ENCODE results near the gene DMD. TPM values are rescaled to one million over a fixed set of nuclear protein-coding genes. Genes with fewer than 3 reads are reported as not detected.

The DMD gene
- total RNA-seq, 1 experiment from 2014 or later, result 2.2 TPM

- no peaks in the 10 kb centered on the region for H3K36me3 ChIP-seq (ENCODE audit: control insufficient read depth, insufficient read depth, low read length)
- ChIA-PET POLR2A (no interaction called here), CTCF (no interaction called here)
- in situ Hi-C loops (cut with HindIII; ENCODE audit: low pct_unique_long_range_greater_than_20kb, low sequenced_read_pairs), result no loop called here
- BruUV-seq (replicated peaks), result no TSS peak
- H3K27ac ChIP-seq (ENCODE audit: low read length), result no peak overlapping the region
- H3K4me1 ChIP-seq (ENCODE audit: control insufficient read depth, insufficient read depth, low read length), result no peaks in the 10 kb centered on the region
- DNase-seq (ENCODE audit: low read depth, low spot score) (no peak), ATAC-seq (no peak)
- H3K27me3 ChIP-seq (ENCODE audit: control insufficient read depth, insufficient read depth, low read length), result no peaks in the 10 kb centered on the region
- H3K9me3 ChIP-seq (ENCODE audit: control insufficient read depth, insufficient read depth, low read depth, low read length), result no peaks in the 10 kb centered on the region
- intact Hi-C loops (cut with micrococcal nuclease; ENCODE audit: unreplicated experiment), result no loop called here
- H3K4me3 ChIP-seq (ENCODE audit: low read depth in 2 of 2, low read length in 2 of 2), result no peak overlapping the region
- TF ChIP-seq REST (IDR thresholded peaks at IDR 0.05; ENCODE audit: insufficient read depth in 1 of 2, low read depth in 2 of 2, low read length in 1 of 2) (no peak), POLR2AphosphoS5 (IDR thresholded peaks at IDR 0.05; ENCODE audit: low read depth, low read length) (no peak), CTCF (IDR thresholded peaks at IDR 0.05) (no peak), TCF7L2 (IDR thresholded peaks at IDR 0.05; ENCODE audit: low read depth, low read length) (no peak), SIN3A (IDR thresholded peaks at IDR 0.05; ENCODE audit: borderline replicate concordance, insufficient read depth, low read depth, low read length) (no peak)
These were observed 1909.4 kb downstream of the DMD start for GRCh38 chrX:31301941-31302340.

GRCh38 chrX:31301203-31301602 is 1910.1 kb downstream of the DMD start:
- ChIA-PET POLR2A (no interaction called here), CTCF (no interaction called here)
- DNase-seq (ENCODE audit: low read depth, low spot score) (no peak), ATAC-seq (no peak)
- Histone ChIP-seq H3K36me3 (ENCODE audit: control insufficient read depth, insufficient read depth, low read length) (no peaks in the 10 kb centered on the region), H3K4me1 (ENCODE audit: control insufficient read depth, insufficient read depth, low read length) (no peaks in the 10 kb centered on the region), H3K27me3 (ENCODE audit: control insufficient read depth, insufficient read depth, low read length) (no peaks in the 10 kb centered on the region), H3K4me3 (ENCODE audit: low read depth in 2 of 2, low read length in 2 of 2) (no peak overlapping the region), H3K27ac (ENCODE audit: low read length) (no peak overlapping the region), H3K9me3 (ENCODE audit: control insufficient read depth, insufficient read depth, low read depth, low read length) (no peaks in the 10 kb centered on the region)
- intact Hi-C loops (cut with micrococcal nuclease; ENCODE audit: unreplicated experiment), result no loop called here
- in situ Hi-C loops (cut with HindIII; ENCODE audit: low pct_unique_long_range_greater_than_20kb, low sequenced_read_pairs), result no loop called here
- no TSS peak for BruUV-seq (replicated peaks)
- TF ChIP-seq POLR2AphosphoS5 (IDR thresholded peaks at IDR 0.05; ENCODE audit: low read depth, low read length) (no peak), TCF7L2 (IDR thresholded peaks at IDR 0.05; ENCODE audit: low read depth, low read length) (no peak), CTCF (IDR thresholded peaks at IDR 0.05) (no peak), SIN3A (IDR thresholded peaks at IDR 0.05; ENCODE audit: borderline replicate concordance, insufficient read depth, low read depth, low read length) (no peak)

Measured in Panc1 (cell line).